Panc1 (cell line): ENCODE measurements around the gene TMEM185B. TPM values are rescaled to one million over a fixed set of nuclear protein-coding genes. Genes with fewer than 3 reads are reported as not detected.
A peak's percentile ranks its signal among the peaks of the same experiment; 100 is the strongest.

Source experiments
- ATAC-seq: fragments of 200-7000 bp; cut with Tn5 transposase; 2 replicates; pipeline ENCODE4 v1.9.1; 2020; ENCODE audit warnings: mild to moderate bottlenecking, moderate library complexity
- Bru-seq: library from RNA; stranded (reverse); fragments of 400-500 nt; gene quantifications from one replicate; lab custom pipeline; 2021; lab: Mats Ljungman, UMichigan
- BruChase-seq, 2 experiments: library from RNA; stranded (reverse); fragments of 400-500 nt; gene quantifications; one replicate each; lab custom pipeline; 2021; lab: Mats Ljungman, UMichigan
- BruUV-seq: library from RNA; stranded (reverse); fragments of 400-500 nt; replicated peaks from 2 replicates; lab custom pipeline; 2021; lab: Mats Ljungman, UMichigan
- CTCF ChIA-PET: fragments of 300-600 bp; sonication (Branson Sonifier 250); formaldehyde crosslinking; loops from one replicate; lab custom pipeline; 2022; ENCODE audit warnings: antibody characterized with exemption; lab: Charles Lee
- POLR2A ChIA-PET: fragments of 300-600 bp; sonication (Branson Sonifier 250); formaldehyde crosslinking; loops from one replicate; lab custom pipeline; 2022; ENCODE audit warnings: antibody characterized with exemption; lab: Charles Lee
- DNase-seq: peaks from one replicate; pipeline ENCODE4 v3.0.0-alpha.2; 2010; ENCODE audit warnings: low read depth, low spot score
- H3K27ac ChIP-seq: 2 replicates; pipeline ENCODE4 v1.5.1; 2011; ENCODE audit warnings: mild to moderate bottlenecking, low read length, inconsistent platforms
- H3K27me3 ChIP-seq: fragments of 200-500 bp; sonication (Bioruptor generic); 2 replicates; pipeline ENCODE4 v1.6.0; 2014; ENCODE audit warnings: low read length, inconsistent platforms; ENCODE audit not compliant: control insufficient read depth, insufficient read depth
- H3K36me3 ChIP-seq: fragments of 200-500 bp; sonication (Bioruptor generic); 2 replicates; pipeline ENCODE4 v1.5.1; 2014; ENCODE audit warnings: inconsistent platforms, mild to moderate bottlenecking, low read length, moderate library complexity; ENCODE audit not compliant: control insufficient read depth, insufficient read depth
- H3K4me1 ChIP-seq: 2 replicates; pipeline ENCODE4 v1.5.1; 2011; ENCODE audit warnings: inconsistent platforms, mild to moderate bottlenecking, low read length, moderate library complexity; ENCODE audit not compliant: control insufficient read depth, insufficient read depth
- H3K4me3 ChIP-seq, 2 experiments: 2 replicates each; pipeline ENCODE4 v1.5.1; 2011 to 2012; ENCODE audit warnings: low read depth in 2 of 2, low read length in 2 of 2, mild to moderate bottlenecking in 2 of 2, inconsistent platforms in 1 of 2, moderate library complexity in 1 of 2
- H3K9me3 ChIP-seq: fragments of 200-500 bp; sonication (Bioruptor generic); 2 replicates; pipeline ENCODE4 v1.5.1; 2014; ENCODE audit warnings: low read depth, mild to moderate bottlenecking, inconsistent platforms, low read length, moderate library complexity; ENCODE audit not compliant: control insufficient read depth, insufficient read depth
- CTCF ChIP-seq: fragments of 450-650 bp; IDR thresholded peaks from 2 replicates; pipeline ENCODE4 v1.5.1; 2017; ENCODE audit warnings: mild to moderate bottlenecking
- POLR2AphosphoS5 ChIP-seq: IDR thresholded peaks from 2 replicates; pipeline ENCODE4 v1.6.1; 2012; ENCODE audit warnings: mild to moderate bottlenecking, low read depth, low read length, moderate library complexity
- REST ChIP-seq, 2 experiments: IDR thresholded peaks; 2 replicates each; pipeline ENCODE4 v1.6.1; 2011 to 2012; ENCODE audit warnings: low read depth in 2 of 2, control low read depth in 1 of 2, low read length in 1 of 2, mild to moderate bottlenecking in 1 of 2, moderate library complexity in 1 of 2; ENCODE audit not compliant: insufficient read depth in 1 of 2
- SIN3A ChIP-seq: IDR thresholded peaks from 2 replicates; pipeline ENCODE4 v1.6.1; 2012; ENCODE audit warnings: low read depth, mild to moderate bottlenecking, low read length, moderate library complexity, borderline replicate concordance; ENCODE audit not compliant: insufficient read depth
- TCF7L2 ChIP-seq: IDR thresholded peaks from 2 replicates; pipeline ENCODE4 v1.6.1; 2011; ENCODE audit warnings: mild to moderate bottlenecking, low read depth, low read length, inconsistent platforms
- in situ Hi-C: cut with HindIII; loops from 2 replicates; pipeline ENCODE4 v1.10.0; 2016; ENCODE audit warnings: low sequenced_read_pairs, low pct_unique_long_range_greater_than_20kb
- intact Hi-C: fragments of 100-400 bp; cut with micrococcal nuclease; formaldehyde crosslinking; loops from one replicate; pipeline ENCODE4 v1.10.0; 2022; ENCODE audit not compliant: unreplicated experiment
- long read RNA-seq: library from polyadenylated mRNA; unstranded; transcript quantifications from one replicate; pipeline ENCODE4 v2.0.0, GENCODE V29; 2021; ENCODE audit not compliant: unreplicated experiment
- polyA plus RNA-seq: library from polyadenylated mRNA; unstranded; fragments of >200 nt; gene quantifications from one replicate; pipeline ENCODE4 v1.2.1, GENCODE V29; 2012; ENCODE audit warnings: missing spikeins; ENCODE audit not compliant: insufficient read length
- total RNA-seq: library from RNA; stranded (reverse); gene quantifications from one replicate; pipeline ENCODE4 v1.2.1, GENCODE V29; 2021; ENCODE audit not compliant: unreplicated experiment

The TMEM185B gene
- total RNA-seq (54.6 TPM), Bru-seq, nascent RNA (percentile 86 among the genes with signal in this experiment), BruChase-seq, experiment 1, labeled RNA remaining after a 2-hour chase (percentile 98 among the genes with signal in this experiment), BruChase-seq, experiment 2, labeled RNA remaining after a 6-hour chase (percentile 99 among the genes with signal in this experiment)
- polyA plus RNA-seq, result 50.8 TPM
- long read RNA-seq, transcript TMEM185B-201 (1 exons, 2,131 nt), result major isoform, 83 of 83 reads
- long read RNA-seq, partial matches to known transcripts, result 0 of 83 reads
- long read RNA-seq, other reads (novel, unspliced or antisense), result 0 of 83 reads

GRCh38 chr2:120223034-120223912 is at the start of gene TMEM185B:
Gene TMEM185B, minus strand, starts transcription at chr2:120223400. Its CDS starts 424 bp downstream, at chr2:120222976.
- H3K4me3 ChIP-seq, result peak within 1 kb of the TSS; percentile 69 to 70
- BruUV-seq, result no TSS peak
- H3K4me1 ChIP-seq, result peaks cover 29% of the 10 kb centered on the region
- peaks cover 4% of the 10 kb centered on the region; the same call in 1 of the 2 replicates for H3K36me3 ChIP-seq
- TF ChIP-seq SIN3A, result peak; percentile 73; the same call in 1 of the 2 replicates
- no peak; the same call in 1 of the 2 replicates for TF ChIP-seq CTCF
- peak; percentile 64 for TF ChIP-seq TCF7L2
- peak; percentile 96 for TF ChIP-seq POLR2AphosphoS5
- no peaks in the 10 kb centered on the region; the same call in 1 of the 2 replicates for H3K9me3 ChIP-seq
- ChIA-PET CTCF (interaction anchor here (1.0 kb wide), 1 partner anchor 90 kb away, joined by 3 read pairs; no protein-coding TSS in a partner anchor), POLR2A (interaction anchor here (0.7 kb wide), 1 partner anchor 549 kb away, joined by 3 read pairs; no protein-coding TSS in a partner anchor)
- in situ Hi-C loops (no loop called here), intact Hi-C loops (no loop called here)
- H3K27ac ChIP-seq, result peak within 1 kb of the TSS; percentile 89
- H3K27me3 ChIP-seq, result no peaks in the 10 kb centered on the region
- ATAC-seq (peak; percentile 94), DNase-seq (no peak)

GRCh38 chr2:120271711-120272379 is 48.6 kb upstream of the TMEM185B start:
- DNase-seq (no peak), ATAC-seq (no peak)
- H3K4me1 ChIP-seq, result no peaks in the 10 kb centered on the region
- no peak overlapping the region for H3K27ac ChIP-seq
- POLR2A ChIA-PET, result no interaction called here
- H3K36me3 ChIP-seq, result no peaks in the 10 kb centered on the region
- intact Hi-C loops, result no loop called here
- BruUV-seq, result no TSS peak
- no peaks in the 10 kb centered on the region for H3K27me3 ChIP-seq
- CTCF ChIA-PET, result no interaction called here
- TF ChIP-seq CTCF (no peak), POLR2AphosphoS5 (no peak), SIN3A (no peak), REST (IDR thresholded peaks at IDR 0.05; ENCODE audit: insufficient read depth in 1 of 2, low read depth in 2 of 2, low read length in 1 of 2) (no peak), TCF7L2 (no peak)
- no peak overlapping the region for H3K4me3 ChIP-seq
- in situ Hi-C loops, result no loop called here
- no peaks in the 10 kb centered on the region for H3K9me3 ChIP-seq
